ENCODE results near the gene NTRK2.

Gene NTRK2

DNA sequence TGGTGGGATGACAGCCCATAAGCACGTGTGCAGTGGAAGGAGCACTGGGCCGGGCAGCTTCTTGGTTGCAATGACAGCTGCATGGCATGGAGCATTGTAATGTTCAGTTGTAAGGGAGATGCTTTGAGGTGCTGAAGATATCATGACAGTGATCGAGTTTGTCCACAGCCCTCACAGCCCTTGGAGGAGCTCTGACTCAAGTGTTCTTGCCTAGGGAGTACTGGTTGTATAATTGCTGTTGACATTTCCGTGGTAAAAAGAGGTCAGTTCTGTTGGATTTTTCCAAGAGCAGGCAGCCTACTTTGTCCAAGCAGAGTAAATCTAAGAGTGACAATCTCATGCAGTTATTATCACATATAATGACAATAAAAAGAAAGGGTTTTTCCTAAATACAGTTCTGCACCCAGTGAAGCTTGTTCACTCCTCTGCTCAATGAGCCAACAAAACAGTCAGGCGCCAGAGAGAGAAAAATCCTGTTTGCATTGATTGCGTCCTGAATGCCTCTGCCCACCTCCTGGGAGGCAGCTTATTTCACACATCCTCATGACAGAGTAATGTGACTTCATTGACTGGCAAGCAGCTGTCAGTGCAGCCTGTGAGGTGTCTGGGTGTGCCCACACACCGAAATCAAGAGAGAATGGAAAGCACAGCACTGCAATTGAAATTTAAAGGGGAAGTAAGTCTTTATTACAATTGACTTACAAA lies 248.0 kb downstream of the NTRK2 start:
- DNase-seq (ENCODE audit: low read depth): no peak
- H3K4me3 ChIP-seq (ENCODE audit: low read depth, low read length): no peak overlapping the region

DNA sequence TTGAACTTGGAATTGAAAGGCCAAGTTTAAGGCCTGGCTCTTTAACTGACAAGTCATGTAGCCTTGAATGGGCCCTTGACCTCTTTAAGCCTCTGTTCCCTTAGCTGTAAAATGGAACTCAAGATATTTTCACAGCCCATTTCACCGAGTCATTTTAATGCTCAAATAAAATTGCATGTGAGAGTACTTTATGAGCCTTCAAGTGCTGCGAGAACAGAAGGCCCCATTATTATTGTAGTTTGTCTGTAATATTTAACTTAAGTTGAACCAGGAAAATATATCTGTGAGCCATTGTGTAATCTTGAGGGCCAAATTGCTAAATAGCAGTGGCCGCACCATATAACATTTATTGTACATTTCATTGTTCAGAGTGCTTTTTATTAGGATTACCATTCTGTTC lies 249.9 kb downstream of the NTRK2 start:
- no peak for DNase-seq (ENCODE audit: low read depth)
- no peak overlapping the region for H3K4me3 ChIP-seq (ENCODE audit: low read depth, low read length)

DNA sequence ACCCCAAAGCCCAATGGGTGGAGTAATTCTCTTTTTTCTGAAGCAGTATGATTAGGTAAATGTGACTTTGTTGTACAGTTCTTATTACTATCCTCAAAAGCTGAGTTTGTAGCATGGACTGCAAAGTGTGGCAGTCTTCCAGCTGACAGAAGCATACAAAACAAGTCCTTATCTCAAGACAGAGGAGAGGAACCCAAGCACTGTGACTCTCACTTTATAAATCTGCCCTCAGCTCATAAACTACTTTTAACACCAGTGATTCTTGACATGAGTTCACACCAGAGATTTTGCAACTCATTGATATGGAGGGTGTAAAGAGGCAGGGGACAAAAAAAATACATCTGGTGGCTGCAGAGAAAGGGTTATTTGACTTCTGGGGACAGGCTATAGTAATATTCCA lies 251.6 kb downstream of the NTRK2 start:
- DNase-seq (ENCODE audit: low read depth): no peak
- H3K4me3 ChIP-seq (ENCODE audit: low read depth, low read length): no peak overlapping the region

DNA sequence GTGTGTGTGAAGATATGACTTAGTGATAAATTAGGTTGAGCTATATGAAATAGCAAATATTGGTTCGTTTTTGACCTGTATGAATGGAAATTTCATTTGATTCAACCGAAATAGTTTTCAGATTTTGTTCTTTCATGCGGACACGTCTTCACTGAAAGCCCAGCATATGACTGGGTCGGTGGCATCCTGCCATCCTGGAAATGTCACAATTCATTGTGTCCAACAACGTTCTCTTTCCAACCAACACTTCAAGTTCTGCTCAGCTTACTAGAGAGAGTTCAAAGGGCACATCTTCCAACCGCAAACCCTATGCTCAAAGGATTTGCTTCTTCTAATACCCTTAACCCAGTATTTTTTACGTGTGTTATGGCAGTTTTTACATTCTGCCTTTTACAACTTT lies 252.5 kb downstream of the NTRK2 start:
- no peak overlapping the region for H3K4me3 ChIP-seq (ENCODE audit: low read depth, low read length)
- DNase-seq (ENCODE audit: low read depth): no peak

DNA sequence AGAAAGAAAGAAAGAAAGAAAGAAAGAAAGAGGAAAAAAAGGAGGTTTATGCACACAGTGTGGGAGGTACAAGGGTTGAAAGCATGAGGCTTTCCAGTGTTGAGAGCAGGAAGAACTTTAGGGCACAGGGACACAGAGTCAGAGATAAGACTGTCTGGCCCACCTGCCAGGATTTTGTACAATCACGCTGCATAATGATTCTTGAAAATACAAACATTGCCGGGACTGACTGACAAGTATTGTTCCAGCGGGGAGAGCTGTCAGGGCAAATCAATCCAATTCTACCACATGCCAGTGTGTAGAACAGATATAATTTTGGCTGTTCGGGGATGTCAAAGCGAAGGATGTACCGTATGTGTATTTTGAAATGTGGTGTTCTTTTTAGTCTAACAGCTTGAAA lies 254.7 kb downstream of the NTRK2 start:
- DNase-seq (ENCODE audit: low read depth): no peak
- no peak overlapping the region for H3K4me3 ChIP-seq (ENCODE audit: low read depth, low read length)

DNA sequence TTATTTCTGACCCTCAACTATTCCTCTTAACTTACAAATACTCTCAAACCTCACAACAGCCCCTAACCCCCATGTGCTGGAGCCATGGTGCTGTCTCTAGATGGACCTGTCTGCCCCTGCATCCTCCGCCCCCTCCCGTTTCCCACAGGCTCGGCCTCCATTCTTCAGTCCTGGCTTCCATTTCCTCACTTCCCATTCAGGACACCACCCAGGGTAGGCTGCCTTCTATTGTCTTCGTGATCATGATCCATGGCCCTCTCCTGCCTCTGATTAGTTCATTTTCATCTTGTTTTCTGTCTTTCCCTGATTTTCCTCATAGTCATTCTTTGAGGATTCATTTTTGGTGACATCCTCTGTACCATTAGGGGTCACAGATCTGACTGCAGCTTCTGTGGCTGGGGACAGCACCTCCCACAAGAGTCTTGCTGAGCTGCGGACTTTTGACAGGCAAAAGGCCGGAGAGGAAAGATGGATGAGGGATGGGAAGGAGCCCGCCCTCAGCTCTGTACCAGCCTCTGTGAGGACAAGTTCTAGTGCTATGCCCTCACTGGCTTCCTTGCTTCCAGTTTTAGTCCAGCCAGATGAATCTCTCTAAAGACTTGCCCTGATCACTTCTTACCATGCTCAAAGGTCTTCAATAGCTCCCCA lies 255.8 kb downstream of the NTRK2 start:
- DNase-seq (ENCODE audit: low read depth): no peak
- no peak overlapping the region for H3K4me3 ChIP-seq (ENCODE audit: low read depth, low read length)

DNA sequence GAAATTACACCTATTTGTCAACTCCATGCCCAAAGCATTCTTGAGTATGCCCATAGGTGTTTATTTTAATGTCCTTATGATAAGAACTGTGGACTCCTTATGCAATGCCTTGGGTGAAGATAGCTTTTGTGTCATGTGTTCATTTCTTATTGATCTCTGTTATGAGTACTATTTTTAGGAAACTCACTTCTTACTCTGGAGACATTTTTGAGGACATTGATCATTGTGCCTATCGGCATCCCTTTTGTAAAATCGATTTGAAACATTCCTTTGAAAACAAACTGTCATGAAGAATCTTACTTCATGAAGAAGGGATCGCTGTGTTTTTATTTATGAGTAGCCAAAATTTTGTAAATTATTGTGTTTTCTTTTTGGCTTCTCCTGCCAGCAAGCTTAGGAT lies 257.3 kb downstream of the NTRK2 start:
- DNase-seq (ENCODE audit: low read depth): no peak
- H3K4me3 ChIP-seq (ENCODE audit: low read depth, low read length): no peak overlapping the region

DNA sequence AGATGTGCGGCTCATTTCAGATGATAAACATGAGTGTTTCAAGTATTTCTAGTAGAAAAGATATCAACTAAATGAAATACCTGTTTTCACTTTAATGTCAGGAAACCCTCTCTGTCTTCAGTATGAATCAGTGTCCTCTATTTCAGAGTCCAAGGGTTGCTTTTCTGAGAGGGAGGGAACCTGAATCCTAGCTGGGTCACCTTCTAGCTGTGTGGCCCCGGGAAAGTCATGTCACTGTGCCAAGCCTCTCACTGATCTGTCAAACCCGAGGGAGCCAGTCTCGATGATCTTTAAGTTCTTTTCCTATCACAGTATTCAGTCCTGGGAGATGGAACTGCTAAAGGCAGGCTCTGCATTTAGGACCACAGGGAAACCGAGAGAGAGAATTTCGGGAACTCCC lies 258.9 kb downstream of the NTRK2 start:
- DNase-seq (ENCODE audit: low read depth): no peak
- H3K4me3 ChIP-seq (ENCODE audit: low read depth, low read length): no peak overlapping the region

DNA sequence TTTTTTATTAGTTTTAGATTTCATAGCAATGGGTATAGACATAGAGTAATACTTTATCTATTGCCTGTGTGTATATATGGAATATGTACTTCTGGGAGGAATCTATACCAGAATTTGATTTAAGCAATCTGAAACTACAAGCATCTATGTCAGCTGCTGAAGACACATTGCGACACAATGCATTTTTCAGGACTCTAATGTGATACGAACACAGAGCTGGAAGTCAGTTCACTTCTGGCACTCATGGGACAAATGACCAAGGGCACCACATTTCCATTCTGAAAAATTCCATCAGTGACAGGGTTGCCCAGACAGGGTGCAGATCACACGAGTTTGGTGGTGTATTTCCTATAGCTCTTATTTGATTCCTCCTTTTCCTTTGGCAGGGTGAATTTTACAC lies 259.5 kb downstream of the NTRK2 start:
- DNase-seq (ENCODE audit: low read depth): no peak
- H3K4me3 ChIP-seq (ENCODE audit: low read depth, low read length): no peak overlapping the region

DNA sequence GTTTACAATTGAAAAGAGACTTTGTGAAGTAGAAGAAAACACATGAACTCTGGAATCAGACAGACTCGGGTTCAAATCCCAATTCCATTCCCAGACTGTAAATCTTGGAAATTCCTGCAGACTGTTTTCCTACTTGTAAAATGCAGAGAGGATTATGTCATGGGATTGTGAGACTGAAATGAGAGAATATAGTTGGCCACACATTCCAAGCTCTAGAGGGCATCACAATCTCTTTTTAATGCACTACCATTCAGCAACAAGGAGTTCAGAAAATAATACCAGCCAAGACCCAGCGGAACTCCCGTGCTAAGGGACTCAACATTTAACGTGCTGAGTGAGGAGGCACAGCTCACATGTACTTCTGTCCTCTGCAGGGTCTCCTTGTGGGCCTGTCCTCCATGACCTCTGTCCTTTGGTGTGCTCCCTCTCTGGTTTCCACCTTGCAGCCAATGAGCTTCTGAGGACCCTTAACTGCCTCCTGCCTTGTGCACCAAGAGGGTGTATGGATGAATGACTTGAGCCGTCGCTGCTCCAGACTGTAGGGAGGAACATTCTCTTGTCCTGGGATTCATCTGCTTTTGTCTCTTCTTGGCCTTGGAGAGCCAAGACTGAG lies 263.5 kb downstream of the NTRK2 start:
- DNase-seq (ENCODE audit: low read depth): no peak
- no peak overlapping the region for H3K4me3 ChIP-seq (ENCODE audit: low read depth, low read length)

DNA sequence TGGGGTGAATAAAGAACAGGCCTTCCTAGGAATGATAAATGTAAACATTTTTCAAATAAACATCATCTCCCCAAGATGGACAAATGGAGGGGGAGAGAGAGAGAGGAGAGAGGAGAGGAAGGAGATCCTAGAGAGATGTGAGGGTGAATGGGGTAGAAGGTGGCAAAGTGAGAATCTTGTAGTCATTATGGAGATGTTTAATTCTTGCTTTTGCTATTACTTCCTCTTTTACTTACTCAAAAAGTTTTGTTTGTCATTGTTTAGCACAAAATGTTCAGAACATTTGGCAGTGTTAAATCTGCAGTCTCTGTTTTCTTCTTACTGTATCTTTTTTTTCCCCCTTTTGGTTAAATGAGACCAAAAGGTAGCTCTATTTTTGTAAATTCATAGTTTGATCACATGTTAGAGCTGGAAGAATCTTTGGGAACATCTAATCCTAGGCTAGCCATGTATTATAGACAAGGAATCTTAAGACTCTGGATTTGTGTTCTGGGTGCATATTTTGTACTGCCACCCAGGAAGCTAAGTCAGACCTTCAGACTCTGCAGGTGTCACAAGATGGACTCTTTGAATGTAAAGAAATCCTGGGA lies 266.1 kb downstream of the NTRK2 start:
- DNase-seq (ENCODE audit: low read depth): no peak
- no peak overlapping the region for H3K4me3 ChIP-seq (ENCODE audit: low read depth, low read length)

DNA sequence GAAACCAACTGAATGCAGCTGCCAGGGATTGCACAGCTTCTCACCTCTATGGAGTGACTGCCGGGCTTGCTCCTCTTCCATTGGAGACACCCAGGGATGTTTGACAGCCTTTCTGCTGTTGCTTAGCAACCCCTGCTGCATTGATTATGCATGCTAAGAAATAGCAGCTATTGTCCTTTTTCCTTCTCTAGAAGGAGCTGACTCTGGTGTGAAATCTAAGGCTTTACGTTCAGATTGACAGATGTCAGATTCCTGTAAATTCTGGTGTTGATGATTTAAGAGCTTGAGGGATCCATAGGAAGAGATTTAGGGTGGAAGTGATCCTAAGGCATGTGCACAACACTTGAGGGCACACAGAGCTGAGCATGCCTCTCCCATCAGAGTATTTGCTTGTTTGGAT lies 267.7 kb downstream of the NTRK2 start:
- H3K4me3 ChIP-seq (ENCODE audit: low read depth, low read length): no peak overlapping the region
- DNase-seq (ENCODE audit: low read depth): no peak

DNA sequence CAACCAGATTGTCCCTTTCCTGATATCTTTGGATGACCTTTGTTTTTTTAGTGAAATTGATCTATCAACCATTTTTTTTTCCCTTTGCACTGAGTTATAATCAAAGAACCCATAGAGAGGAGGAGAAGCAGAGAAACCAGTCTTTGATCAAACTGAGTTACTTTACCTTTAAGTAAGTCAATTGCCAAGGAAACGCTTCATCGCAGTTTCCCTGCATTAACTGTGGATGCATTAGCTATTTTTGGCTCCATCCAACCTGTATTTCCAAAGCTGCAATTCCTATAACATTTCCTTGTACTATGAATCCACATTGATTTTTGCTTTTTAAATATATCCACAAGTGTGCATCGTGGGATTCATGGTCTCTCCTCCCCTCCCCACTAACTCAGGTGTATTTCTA lies 268.1 kb downstream of the NTRK2 start:
- no peak for DNase-seq (ENCODE audit: low read depth)
- no peak overlapping the region for H3K4me3 ChIP-seq (ENCODE audit: low read depth, low read length)

DNA sequence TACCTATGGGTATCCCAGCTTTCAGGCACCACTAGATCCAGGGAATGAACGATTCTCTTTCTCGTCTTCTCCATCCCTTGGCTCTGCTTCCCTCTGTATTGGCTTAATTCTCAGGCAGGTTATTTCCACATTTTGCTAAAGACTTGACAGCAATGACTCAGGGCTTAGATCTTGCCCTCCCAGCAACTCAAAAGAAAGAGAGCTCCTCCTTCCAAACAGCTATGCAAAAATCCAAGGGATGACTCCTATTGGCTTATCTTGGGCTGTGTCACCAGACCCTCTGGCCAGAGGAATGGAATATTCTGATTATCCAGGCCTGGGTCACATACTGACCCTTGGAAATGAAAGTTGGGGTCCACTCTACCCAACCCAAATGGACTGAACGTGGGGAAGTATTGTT lies 270.2 kb downstream of the NTRK2 start:
- DNase-seq (ENCODE audit: low read depth): no peak
- H3K4me3 ChIP-seq (ENCODE audit: low read depth, low read length): no peak overlapping the region

DNA sequence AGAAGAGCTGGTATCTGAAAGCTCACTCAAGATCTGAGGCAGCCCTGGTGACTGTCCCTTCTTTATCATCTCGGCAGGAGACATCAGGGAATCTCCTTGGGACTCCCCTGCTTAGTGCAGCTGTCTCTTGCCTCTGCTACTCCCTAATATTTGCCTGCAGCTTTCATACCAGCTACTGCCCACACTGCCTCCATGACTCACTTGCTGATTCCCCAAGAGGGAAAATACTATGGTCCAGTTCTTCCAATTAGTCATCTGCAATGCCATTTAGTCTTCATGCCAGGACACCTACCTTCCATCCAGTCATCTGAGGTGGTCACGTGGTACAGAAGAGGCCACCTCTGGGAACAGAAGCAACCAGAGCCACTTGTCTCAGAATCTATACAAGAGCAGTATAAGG lies 270.8 kb downstream of the NTRK2 start:
- H3K4me3 ChIP-seq (ENCODE audit: low read depth, low read length): no peak overlapping the region
- DNase-seq (ENCODE audit: low read depth): no peak

DNA sequence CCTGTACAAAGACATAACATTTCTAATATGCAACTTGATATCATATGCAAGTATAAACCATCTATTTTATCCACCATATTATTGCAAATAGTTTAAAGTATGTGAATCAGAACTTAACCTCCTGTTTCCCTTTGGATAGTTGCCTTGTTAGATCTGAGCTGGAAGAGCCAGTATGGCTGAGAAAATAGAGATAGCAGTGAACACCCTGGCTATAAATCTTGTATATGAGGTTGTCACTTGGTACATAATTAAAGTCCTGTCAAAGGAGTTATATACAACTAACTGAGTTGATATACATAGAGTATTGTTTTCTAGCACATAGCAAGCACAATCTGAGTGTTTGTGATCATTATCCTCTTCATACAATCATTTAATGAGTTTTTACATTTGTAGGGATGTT lies 272.3 kb downstream of the NTRK2 start:
- no peak for DNase-seq (ENCODE audit: low read depth)

DNA sequence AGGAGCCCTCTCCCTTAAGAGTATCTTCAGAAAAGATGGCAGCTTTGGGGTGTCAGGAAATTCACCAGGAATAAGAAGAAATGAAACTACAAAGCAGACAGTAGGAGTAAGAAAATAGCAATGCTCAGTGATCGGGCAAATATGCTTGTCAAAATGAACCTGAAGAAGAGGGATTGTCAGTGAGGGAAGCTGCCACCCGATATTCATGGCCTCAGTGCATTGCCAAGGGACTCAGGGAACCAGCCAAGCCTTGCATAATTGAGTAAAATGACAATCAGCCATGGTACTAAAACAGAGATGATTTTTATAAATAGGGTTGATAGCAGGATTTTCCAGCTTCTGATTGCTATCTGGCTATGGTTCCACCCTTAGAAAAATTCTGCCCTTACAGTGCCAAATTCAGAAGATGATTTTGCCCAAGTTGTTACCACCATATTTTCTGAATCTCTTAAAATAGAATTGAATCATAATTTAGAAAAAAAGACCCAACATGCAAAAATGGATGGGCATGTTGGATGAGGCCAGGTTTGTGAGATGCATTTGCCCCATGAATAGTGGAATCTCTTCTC lies 274.0 kb downstream of the NTRK2 start:
- no peak for DNase-seq (ENCODE audit: low read depth)
- H3K4me3 ChIP-seq (ENCODE audit: low read depth, low read length): no peak overlapping the region

More for the DNA sequence above, 272.3 kb downstream of the NTRK2 start:
- no peak overlapping the region for H3K4me3 ChIP-seq (ENCODE audit: low read depth, low read length)

DNA sequence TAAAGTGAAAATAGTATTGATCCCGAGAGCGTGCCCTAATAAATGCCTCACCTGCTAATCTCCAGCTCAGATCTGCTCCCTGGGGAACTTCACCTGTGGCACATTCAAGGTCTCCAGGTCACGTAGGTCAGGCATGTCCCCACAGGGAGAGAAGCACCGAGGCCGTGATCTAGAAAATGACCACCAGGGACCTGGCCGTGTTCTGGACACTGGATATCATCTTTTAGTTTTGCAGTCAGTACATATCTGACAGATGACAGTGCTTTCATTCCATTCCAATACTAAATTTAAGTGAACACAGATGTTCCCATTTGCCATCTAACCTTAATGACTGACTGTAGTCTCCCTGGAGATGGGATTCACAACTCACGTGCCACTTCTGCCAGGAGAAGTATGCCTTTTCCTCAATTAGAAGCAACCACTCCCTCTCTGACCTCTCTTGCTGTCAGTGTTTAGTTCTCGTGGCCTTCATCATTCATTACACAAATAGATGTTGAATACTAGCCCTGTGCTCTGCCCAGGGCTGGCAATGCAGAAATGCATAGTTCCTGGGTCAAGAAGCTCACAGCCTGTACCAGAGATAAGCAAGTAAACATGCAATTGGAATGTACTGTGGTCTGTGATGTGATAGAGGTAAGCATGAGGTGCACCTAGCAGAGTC lies 276.5 kb downstream of the NTRK2 start:
- no peak for DNase-seq (ENCODE audit: low read depth)
- no peak overlapping the region for H3K4me3 ChIP-seq (ENCODE audit: low read depth, low read length)

DNA sequence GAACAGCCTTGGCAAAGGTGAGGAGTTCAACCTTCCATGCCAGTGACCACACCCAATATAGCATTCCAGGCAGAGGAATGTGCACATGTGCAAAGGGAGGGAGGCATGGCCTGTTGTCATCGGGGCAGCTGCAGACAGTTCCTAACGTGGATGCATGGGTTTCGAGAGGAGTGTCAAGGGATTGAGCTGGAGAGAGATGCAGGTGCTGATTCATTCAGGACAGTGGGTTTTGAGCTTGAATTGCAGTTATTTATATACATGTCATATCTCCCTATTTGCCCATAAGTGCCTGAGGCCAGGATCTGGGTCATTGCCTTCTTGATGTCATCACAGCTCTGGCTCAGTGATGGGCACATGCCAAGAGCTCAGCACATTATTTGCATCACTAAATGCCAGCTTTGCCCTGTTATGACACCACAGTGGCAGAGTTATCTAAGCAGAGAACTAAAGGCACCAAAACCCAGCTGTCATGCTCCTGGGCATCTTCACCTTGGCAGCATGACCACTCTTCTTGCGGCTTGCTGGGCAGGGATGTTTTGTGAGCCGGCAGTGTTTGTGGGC lies 278.0 kb downstream of the NTRK2 start:
- no peak overlapping the region for H3K4me3 ChIP-seq (ENCODE audit: low read depth, low read length)
- DNase-seq (ENCODE audit: low read depth): no peak

DNA sequence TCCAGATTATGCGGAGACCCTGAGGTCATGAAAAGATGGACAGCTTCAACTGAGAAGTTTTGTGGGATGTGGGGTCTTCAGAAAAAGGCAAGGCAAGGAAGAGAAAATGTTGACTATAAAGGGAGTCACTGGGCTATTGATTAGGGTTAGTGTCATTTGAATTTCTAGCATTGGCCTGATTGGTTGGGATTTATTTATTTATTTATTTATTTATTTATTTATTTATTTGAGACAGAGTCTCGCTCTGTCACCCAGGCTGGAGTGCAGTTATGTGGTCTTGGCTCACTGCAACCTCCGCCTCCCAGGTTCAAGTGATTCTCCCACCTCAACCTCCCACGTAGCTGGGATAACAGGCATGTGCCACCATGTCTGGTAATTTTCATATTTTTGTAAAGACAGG lies 279.7 kb downstream of the NTRK2 start:
- H3K4me3 ChIP-seq (ENCODE audit: low read depth, low read length): no peak overlapping the region
- no peak for DNase-seq (ENCODE audit: low read depth)
